ENCODE results near the gene BMP2. TPM values are rescaled to one million over a fixed set of nuclear protein-coding genes. Genes with fewer than 3 reads are reported as not detected.

Gene BMP2
- 8.7 and 14.5 TPM in 2 replicates for total RNA-seq

- DNase-seq (ENCODE audit: low read depth in 2 of 2), result peak; percentile 74 to 88
Measured at GRCh38 chr20:6767536-6768227, at the start of gene BMP2. BMP2 (plus strand) TSS chr20:6767686; CDS start chr20:6770127, 2,441 bp downstream.

DNA sequence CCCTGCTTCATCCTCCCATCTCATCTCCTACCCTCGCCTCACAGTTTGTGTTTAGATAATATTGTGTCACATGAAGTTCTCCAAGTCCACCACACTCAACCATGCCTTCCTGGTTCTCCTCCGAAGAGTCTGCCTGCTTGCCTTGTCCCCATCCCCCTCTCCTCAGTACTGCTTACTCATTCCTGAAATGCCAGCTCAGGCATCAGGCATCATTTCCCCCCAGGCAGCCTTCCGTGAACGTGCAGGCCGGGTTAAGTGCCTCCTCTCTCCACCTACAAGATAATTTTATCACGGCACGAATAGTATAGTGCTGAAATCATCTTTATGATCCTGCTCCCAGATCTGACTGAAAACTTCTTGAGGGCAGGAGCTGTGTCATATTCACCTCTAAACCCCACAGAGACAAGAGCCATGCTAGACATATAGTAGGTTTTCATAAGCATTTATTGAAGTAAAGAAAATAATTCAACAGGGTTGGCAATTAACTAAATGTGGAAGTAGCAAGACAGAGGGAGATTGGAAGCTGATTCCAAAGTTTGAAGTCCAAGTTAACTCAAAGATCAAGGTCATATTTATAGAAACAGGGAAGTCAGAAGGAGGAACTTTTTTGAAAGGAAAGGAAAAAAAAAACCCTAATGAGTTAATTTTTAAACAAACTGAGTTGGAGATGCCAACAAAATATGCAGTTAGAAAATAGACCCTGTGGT, 48.7 kb upstream of the BMP2 start:
- peak in 1 of 2 donors; percentile 24 for DNase-seq (ENCODE audit: low read depth in 2 of 2)

DNA sequence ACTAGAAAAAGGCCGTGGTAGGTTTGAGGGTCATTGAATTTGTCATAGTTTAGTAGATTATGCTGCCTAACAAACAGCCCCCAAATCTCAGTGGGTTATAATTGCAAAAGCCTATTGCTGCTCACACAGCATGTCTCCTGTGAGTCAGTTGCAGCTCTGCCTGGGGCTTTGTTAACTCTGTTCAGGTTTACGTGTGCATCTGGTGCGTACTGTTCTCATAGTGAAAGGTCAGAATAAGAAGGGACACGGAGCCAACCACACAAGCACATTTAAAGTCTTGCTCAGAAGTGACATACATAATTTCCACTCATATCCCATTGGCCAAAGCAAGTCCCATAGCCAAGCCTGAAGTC, 48.1 kb upstream of the BMP2 start:
- DNase-seq (ENCODE audit: low read depth in 2 of 2), result no peak

DNA sequence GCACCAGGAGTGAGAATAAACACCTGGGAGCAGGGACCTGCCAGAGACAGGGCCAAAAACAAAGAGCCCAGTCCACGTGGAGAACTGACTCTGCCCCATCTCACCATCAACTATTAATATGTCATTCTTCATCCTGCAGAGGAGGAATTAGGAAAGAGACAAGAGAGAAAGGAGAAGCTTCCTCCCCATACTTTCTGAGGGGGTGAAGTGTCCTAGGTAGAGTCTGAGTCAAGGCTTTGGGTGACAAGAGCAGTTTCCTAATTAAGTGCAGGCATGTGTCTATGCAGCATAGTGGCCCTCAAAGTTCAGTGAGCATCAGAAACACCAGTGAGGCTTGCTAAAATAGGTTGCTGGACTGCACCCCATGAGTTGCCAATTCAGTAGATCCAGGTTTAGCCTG, 40.7 kb upstream of the BMP2 start:
- no peak for DNase-seq (ENCODE audit: low read depth in 2 of 2)

GRCh38 chr20:6730672-6731328, 36.7 kb upstream of the BMP2 start:
- no peak for DNase-seq (ENCODE audit: low read depth in 2 of 2)

- peak in 1 of 2 donors; percentile 74 for DNase-seq (ENCODE audit: low read depth in 2 of 2)
Measured at GRCh38 chr20:6732001-6732447, 35.5 kb upstream of the BMP2 start.

GRCh38 chr20:6732851-6733250, 34.6 kb upstream of the BMP2 start:
- no peak for DNase-seq (ENCODE audit: low read depth in 2 of 2)

DNA sequence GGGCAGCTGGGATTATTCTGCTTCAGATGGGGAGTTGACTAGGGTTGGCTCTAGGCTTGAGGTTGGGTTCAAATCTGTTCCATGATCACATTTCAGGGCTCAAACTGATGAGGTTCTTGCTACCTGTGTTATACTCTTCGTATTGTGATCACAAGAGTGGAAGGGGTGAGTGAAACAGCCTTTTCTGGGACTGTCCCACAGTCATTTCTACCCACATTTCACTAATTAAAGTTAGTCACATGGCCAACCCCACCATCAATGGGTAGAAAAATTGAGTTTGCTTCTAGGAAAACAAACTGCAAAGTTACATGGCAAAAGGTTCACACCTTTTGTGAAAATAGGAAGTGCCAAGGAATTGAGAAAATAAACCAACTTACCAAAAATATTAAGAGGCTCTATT, 33.5 kb upstream of the BMP2 start:
- no peak for DNase-seq (ENCODE audit: low read depth in 2 of 2)

GRCh38 chr20:6735942-6736845, 31.3 kb upstream of the BMP2 start:
- DNase-seq (ENCODE audit: low read depth in 2 of 2), result no peak

DNA sequence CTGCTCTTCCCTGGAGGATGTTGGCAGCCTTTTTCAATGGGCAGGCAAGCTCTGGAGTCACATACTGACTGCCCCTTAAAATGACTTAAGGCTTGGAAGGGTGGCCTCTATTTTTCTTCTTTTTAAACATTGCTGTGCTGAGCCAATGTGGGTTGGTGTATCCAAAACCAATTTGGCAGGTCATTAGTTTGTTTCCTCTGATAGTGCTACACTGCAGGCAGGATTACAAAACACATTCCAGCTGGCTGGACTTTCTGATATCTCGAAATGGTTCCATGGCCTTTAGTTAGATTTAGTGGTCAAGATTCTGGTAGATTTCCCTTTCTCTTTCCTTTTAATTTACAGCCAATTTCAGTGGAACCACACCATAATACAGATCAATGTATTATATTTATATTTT, 28.1 kb upstream of the BMP2 start:
- DNase-seq (ENCODE audit: low read depth in 2 of 2), result peak in 1 of 2 donors; percentile 32

- DNase-seq (ENCODE audit: low read depth in 2 of 2), result no peak
Measured at GRCh38 chr20:6740096-6740495, 27.4 kb upstream of the BMP2 start.

- DNase-seq (ENCODE audit: low read depth in 2 of 2), result no peak
Measured at GRCh38 chr20:6744180-6744579, 23.3 kb upstream of the BMP2 start.

DNA sequence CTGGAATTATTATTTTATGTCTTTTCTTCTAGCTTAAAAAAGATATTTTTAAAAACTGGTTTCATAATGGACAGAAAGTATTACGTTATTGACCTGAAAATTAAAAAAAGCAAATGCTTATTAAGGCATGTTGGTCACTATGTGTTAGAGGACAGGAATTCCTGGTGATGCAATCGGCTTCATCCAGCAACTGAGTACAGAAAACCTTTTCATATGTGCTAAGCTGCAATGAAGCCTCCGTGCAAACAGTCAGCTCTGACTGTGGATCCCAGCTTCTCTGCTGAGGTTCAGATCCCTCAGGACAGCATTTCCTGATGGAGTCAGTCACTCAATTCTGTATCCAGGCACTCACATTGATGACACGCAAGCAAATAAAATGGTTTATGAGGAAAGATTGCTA, 22.7 kb upstream of the BMP2 start:
- DNase-seq (ENCODE audit: low read depth in 2 of 2), result peak in 1 of 2 donors; percentile 13

DNA sequence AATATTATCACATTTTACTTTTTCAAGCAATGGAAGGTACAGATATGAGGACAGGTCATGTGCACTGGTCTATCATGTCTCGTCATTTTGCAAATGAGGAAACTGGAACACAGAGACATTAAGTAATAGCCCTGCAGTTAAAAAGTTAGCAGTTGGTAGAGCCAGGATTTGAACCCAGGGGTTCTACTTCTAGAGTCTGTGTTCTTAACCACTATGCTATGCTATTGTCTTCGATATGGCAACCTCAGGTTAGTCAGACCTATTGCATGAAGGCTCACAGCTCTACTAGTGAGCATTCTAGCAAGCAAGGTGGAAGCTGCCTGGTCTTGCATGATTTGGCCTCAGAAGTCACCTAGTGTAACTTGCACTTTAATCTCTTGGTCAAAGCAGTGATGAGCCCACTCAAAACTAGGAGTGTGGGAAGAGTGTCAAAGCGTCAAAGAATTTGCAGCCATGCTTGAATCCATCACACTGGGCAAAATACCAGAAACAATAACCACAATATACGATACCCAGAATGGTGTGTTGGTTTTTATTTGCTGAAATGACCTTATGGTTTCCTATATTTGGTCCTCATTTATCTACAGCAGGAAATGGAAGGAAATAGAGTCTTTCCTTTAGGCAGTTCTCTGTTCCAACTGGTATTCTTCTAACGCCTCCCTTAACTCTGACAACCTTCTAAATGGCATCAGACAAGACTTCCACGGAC, 20.4 kb upstream of the BMP2 start:
- DNase-seq (ENCODE audit: low read depth in 2 of 2), result peak; percentile 13 to 65

DNA sequence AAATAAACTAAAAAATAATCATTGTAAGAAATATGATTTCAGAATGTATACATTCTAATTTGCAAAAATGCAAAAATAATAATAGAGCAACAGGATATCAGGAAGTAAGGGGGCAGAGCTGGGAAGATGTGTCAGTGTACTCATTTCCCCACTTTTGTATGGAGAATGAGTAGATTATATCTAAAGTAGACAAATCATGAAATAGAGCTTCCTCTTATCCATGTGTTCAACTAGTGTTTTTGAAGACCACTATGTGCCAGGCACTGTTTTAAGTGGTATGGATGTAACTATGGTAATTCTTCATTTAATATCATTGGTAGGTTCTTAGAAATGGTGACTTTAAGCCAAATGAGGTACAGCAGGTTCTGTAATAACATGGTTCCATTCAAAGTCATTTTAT, 17.0 kb upstream of the BMP2 start:
- no peak for DNase-seq (ENCODE audit: low read depth in 2 of 2)

DNA sequence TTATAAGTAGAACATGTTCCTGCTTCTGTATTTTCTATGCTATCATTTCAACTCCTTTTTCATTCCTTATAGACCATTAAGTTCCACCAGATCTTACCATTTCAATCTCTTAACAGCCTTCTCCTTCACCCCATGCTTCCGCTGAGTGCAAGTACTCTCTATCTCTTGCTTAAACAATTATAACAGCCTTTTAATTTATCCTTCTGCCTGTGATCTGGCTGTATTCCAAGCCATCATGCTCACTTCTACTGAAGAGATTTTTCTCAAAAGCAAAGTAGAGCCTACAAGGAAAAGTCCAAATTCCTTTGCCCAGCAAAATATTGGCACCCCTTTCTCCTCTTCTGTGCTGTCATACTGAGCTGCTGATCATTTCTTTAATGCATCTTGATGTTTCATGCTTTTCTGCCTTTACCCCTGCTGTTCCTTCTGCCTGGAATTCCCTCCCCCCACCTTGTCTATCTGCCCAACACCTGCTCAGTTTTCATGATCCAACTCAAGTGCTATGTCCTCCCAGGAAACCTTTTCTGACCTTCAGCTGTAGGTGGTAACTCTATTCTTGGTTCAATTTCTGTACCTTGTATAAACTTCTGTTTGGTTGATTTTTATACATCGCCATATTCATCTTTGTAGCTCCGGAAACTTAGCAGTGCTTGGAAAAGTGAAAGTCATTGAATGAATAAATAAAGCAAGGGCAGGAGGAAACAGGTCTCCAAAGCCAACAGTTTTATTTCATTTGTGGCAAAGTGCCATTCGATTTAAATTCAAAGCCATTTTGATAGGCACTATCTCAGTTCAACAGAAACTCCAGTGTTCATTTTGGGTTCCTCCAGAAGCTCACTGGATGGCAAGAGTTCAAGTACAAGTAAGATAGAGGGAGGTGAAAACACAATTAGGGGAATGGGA, 10.5 kb upstream of the BMP2 start:
- peak in 1 of 2 donors; percentile 51 for DNase-seq (ENCODE audit: low read depth in 2 of 2)

- no peak for DNase-seq (ENCODE audit: low read depth in 2 of 2)
Measured at GRCh38 chr20:6764619-6765018, 2.9 kb upstream of the BMP2 start.

DNA sequence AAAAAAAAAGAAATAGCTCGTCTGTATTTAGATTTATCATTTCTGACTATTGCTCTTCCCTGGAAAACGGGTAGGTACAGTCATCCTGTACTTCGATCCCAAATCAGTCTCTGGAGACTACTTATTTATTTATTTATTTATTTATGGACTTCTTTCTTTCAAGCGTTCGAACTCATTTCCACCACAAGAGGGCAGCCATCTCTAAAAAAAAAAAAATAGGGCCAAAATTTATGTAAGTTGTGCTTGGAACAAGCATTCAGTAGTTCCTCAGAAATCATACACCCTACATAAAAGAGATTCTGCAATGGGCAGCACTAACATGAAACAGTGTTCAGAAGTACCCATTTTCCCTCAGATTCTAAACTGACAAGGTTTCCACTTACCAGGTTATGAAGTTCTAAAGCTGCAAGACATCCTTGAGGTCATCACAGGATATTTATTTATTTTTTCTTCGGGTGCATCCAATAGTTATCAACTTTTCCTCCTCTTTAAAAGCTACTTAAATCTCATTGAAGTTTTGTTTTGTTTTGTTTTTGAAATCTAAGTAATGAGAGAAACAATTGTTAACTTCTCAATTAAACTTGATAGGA, 1.9 kb upstream of the BMP2 start:
- DNase-seq (ENCODE audit: low read depth in 2 of 2), result peak; percentile 73 to 77

DNA sequence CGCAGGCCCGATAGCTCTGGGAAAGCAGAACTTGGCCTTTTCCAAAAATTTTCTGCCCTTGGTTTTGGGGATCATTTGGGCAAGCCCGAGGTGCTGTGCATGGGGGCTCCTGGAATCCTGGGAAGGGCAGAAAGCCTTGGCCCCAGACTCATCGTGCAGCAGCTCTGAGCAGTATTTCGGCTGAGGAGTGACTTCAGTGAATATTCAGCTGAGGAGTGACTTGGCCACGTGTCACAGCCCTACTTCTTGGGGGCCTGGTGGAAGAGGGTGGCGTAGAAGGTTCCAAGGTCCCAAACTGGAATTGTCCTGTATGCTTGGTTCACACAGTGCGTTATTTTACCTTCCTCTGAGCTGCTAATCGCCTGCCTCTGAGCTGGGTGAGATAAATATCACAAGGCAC, 1.1 kb upstream of the BMP2 start:
- DNase-seq (ENCODE audit: low read depth in 2 of 2), result no peak
